NOMO-1 treated with DMSO at 0.1 percent for 48 hours (cell line): ENCODE results near the gene OTX1.

Source experiments
- DNase-seq: peaks from one replicate; lab custom pipeline; 2025; ENCODE audit not compliant: unreplicated experiment; lab: John Stamatoyannopoulos, UW

The OTX1 gene

GRCh38 chr2:63046961-63047320 is 3.7 kb upstream of the OTX1 start:
- DNase-seq: no peak

DNA sequence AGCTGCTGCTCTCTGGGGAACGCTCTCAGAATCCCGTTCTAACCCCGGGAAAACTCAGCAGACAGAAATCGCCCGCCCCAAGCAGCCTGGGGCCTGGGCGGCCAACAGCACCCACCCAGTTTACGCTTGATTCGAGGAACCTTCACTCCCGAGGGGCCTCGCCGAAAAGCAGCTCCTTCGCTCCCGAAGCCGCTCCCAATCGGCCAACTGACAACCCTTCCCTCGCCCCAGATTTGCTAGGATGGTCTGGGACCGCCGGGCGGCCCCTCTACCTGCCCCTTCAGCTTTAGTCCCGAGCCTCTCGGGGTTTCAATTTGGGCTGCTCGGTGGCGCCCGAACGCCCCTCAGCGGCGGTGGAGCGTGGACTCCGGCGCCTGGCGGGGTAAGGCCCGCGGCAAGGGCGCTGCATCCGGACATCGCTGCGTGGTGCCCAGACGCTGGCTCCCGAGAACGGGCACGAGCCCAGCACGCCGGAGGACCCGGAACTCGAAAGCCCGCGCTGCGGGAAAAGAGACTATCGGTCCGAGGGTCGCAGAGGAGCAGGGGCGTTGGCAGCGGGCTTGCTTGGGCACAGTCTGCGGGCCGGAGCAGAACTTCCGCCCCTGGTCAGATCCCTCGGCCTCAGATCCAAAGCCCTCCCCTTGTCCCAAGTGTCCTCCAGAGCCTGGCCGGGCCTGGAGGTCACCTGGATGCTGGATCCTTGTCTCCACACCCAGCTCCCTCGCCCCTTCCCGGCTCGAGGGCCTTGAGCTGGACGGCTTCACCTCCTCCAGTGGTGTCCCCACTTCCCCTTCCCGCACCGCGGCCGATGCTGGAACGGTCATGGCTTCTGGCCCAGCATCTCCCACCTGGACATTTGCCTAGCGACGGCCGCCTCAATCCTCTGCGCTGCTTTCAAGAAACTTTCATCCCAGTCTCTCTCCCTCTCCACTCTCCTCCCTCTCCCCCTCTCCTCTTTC is 3.0 kb upstream of the OTX1 start:
- no peak for DNase-seq

DNA sequence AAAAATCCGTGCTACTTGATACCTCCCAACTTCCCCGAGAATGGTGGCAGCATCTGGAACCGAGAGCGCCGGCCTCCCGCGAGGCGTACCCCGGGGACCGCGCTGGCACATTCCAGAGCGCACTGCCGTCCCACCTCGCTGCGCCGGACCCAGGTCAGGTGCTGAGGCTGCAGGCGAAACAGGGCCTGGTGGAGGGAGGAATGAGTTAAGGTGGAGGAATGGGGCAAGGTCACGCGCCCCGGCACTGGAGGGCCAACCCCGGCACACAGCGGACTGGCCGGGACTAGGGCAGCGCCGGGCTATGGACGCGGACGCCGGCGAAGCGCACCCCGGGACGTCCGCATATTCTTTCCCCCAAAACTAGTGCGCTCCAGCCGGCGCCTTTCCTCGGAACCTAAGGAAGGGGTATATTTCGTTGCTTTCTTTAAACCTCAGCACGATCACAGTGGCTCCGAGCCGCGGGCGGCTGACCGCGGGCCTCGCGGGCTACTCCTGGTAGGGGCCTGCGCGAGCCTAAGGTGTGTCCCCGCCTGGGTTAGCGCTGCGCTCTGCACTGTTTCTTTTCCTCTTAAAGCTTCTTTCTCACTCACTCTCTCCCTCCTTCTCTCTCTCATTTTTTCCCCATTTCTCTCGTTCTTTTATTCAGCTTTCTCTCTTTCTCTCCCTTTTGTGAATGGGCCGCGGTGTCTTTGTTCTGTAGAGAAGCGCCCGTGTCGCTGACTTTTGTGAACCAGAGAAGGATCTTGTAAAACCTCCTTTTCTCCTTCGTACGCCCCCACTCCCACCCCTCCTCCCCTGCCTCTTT is 2.1 kb upstream of the OTX1 start:
- DNase-seq: no peak

DNA sequence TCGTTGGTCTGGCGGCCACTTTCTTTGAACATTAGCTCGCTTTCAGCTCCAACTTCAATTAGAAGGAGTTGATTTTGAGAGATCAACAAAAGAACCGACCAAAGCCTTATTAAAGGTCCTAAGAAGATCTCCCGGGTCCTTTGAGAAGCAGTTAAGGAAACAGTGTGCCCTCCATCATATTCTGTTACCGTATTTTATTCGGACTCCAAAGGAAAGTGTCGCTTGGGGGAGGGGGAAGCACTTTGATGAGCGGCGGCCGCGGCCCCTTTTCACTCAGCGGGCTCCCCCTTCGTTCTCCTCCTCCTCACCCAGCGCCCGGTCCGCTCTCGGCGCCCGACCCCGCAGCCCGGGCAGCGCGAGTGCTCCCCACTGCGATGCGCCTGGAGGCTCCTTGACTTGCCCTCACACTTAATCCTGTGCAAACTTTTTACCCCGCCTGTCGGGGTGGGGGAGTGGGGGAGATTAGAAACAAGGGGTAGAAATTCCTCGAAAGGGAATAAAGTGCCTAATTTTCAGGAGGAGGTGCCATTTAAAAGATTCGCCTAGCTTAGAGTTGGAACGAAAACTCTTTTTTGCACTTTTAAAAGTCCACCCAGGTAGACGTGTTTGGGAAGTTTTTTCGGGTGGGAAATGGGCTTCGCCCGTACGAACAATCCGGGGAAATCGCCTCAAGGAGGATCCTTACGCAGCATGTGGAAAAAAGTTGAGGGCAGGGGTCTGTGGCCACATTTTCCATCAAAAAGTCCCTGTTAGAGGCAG is 1.2 kb upstream of the OTX1 start:
- DNase-seq: no peak

- peak; percentile 16 for DNase-seq
These were observed 678 bp upstream of the OTX1 start for GRCh38 chr2:63049970-63050333.

GRCh38 chr2:63051042-63051794 is 588 bp downstream of the OTX1 start:
- DNase-seq: no peak

DNA sequence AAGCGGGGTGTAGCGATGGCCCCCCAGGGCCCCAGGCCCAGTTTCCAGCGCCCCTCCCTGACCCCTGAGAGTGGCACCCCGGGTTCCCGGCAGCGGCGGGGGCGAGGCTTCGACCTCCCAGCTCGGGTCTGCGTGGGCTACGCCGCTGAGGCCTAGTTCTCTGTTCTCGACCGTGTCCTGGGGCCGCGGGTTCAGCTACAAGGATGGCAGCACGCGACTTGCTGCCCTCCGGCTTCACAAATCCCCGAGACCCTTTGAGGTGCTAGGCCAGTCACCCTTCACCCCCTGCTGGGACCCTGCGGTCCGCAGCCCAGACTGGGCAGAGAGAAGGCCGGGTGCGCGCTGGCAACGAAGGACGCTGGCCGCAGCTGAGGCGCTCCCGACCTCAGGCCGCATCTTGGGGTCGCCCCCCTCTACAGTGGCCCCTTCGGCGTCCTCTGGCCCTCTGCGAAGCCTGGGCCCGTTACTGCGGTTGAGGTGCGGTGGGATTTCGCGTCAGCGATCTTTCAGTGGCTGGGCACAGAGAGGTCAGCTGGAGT is 1.2 kb downstream of the OTX1 start:
- DNase-seq: no peak

- DNase-seq: no peak
These were observed 1.9 kb downstream of the OTX1 start for GRCh38 chr2:63052411-63053080.

DNA sequence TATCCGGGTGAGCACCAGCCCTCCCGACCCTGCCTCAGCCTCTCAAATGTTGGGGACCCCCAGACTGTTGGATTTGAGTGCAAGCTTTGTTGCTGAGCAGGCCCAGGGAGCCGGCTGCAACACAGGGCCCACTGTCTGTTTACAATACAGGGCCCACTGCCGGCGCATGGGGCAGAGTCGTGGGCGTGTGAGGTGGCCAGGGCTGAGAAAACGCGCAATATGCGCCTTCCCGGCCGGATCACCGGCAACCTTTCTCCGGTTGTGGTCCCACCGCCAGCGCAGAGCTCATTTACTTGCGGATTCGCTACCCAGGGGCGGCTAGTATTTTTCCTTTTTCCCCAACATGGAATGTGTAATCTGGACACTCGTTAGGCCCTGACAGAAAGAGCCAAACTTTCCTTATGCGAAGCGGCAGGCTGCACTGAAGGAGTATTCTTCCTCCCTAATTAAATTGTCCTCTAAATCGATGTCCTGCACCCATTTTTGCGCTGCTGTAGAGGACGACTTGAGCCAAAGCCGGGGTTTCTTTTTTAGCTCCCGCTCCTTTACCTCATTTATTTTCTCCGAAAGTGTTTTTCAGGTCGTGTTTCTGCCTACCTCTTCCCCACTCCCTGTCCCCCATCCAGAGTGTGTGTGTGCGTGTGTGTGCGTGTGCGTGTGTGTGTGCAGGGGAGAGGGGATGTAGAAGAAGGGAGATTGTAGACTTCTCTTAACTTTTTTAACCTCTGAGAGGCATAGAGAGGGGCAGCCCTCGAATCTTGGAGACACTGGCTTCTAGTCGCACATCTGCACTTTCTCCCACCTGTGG is 2.7 kb downstream of the OTX1 start:
- DNase-seq: no peak

GRCh38 chr2:63053889-63054602 is 3.4 kb downstream of the OTX1 start:
- no peak for DNase-seq

- no peak for DNase-seq
These were observed 4.2 kb downstream of the OTX1 start for GRCh38 chr2:63054841-63055225.

- no peak for DNase-seq
These were observed 4.8 kb downstream of the OTX1 start for GRCh38 chr2:63055226-63056106.

GRCh38 chr2:63056107-63057050 is 5.7 kb downstream of the OTX1 start:
- no peak for DNase-seq

GRCh38 chr2:63057249-63058143 is 6.9 kb downstream of the OTX1 start:
- no peak for DNase-seq

DNA sequence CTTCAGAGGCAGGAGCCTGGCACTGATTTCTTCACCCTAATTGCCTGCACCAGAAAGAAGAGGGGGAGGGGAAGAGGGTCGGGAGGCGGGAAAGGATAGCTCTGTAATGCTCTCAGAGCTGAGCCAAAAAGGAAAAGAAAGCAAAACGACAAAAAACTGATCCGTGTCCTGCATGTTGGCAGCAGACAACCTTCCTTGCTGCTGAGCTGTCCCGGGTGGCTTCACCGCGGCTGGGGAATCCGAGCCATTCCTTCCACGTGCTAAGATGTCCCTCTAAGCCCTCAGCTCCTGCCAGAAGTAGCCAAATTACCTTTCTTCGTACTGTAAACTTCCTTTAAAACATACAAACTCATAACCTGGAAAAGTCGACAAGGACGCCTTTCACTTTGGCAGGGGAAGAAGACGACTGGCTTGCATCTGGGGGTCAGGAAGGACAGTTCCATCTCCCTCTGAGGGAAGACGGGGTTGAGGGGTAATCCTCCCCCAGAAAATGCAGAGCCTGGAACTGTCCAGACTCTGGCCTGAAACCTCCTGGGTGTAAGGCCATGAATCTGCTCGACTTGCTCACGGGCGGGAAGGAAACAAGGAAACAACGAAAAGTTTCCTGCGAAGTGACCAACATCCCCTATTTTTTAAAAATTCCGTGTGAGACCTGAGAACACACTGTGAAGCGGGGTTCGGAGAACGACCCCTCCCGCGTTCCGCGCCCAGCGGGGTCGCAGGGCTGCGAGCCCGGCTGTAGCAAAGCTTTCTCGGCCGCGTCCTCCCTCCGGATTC is 7.7 kb downstream of the OTX1 start:
- no peak for DNase-seq
